ENCODE results near the gene HOXB8. TPM values are rescaled to one million over a fixed set of nuclear protein-coding genes. Genes with fewer than 3 reads are reported as not detected.

The HOXB8 gene
- total RNA-seq, 5 donors from 2014 or later (not counting 1 experiment from before 2014, with no cell fraction given): not detected

DNA sequence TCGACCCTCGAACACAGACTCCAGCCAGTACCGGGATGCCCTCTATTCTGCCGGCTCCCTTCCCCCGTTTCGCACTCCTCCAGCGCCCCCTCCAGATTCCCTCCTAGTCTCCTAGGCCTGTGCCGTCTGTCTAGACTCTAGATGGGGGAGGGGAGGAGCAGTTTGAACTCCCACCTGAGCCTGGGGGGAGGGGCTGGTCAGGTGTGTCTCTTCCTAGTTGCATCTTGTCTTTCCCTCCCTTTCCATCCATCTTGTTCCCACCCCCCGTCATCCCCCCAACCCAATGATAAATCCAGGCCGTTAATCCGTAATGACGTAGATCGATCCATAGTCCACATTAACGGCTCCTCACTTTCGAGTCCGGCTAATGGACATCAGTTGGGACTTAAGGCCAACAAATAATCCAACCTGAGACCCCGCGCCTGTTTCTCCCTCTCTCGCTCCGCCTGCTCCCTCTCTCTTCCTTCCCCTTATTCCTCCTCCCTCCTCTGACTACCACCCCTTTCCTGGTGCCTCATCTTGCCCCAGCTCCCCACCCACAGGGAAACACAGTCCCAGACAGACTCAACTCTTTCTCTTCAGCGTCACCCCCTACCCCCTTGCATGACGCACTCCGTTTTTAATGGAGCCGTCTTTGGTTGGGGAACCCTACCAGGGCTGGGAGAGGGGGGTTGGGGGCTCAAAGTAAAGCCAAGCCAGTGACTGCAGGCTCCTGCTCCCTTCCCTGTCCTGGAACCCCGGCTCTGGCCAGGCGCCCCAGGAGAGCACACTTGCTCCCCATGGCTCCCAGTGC, 18.2 kb downstream of the HOXB8 start:
- no peak for DNase-seq
- Histone ChIP-seq H3K27me3 (replicated peaks in 1 of 2; ENCODE audit: control insufficient read depth in 2 of 2, extremely low read depth in 1 of 2, insufficient read depth in 2 of 2, low read length in 1 of 2) (peaks cover 12 to 93% of the 10 kb centered on the region in 2 experiments), H3K27ac (ENCODE audit: low read length) (no peak overlapping the region), H3K4me3 (ENCODE audit: control insufficient read depth in 1 of 2, extremely low read depth in 1 of 2, low read length in 1 of 2) (peak overlapping the region; percentile 41 to 64), H3K36me3 (ENCODE audit: control insufficient read depth in 2 of 2, extremely low read depth in 1 of 2, insufficient read depth in 1 of 2, low read length in 1 of 2) (no peaks in the 10 kb centered on the region), H3K4me1 (ENCODE audit: control insufficient read depth in 1 of 2, extremely low read depth in 1 of 2, insufficient read depth in 2 of 2, low read length in 2 of 2) (peaks cover 10 to 60% of the 10 kb centered on the region in 2 experiments), H3K9me3 (no peaks in the 10 kb centered on the region)
- ChIA-PET POLR2A (no interaction called here), CTCF (interaction anchor here (0.6 to 1.0 kb wide), 2 partner anchors 22 to 482 kb away, joined by 3 to 16 read pairs; no protein-coding TSS in a partner anchor)
- no peaks in the 10 kb centered on the region for H3K36me3 Mint-ChIP-seq
- whole genome bisulfite sequencing (ENCODE audit: insufficient coverage): 15% methylated on average over 13 of the region's 26 CpGs
- no peak for ATAC-seq (replicated peaks in 1 of 4)
- H3K4me3 Mint-ChIP-seq: peak overlapping the region; percentile 60 to 82 (median 74)
- peak overlapping the region in 1 of 2 donors; percentile 85 for H3K27ac Mint-ChIP-seq
- H3K4me1 Mint-ChIP-seq: peaks cover 44 to 53% (median 52%) of the 10 kb centered on the region in 3 donors
- peaks cover 90 to 92% of the 10 kb centered on the region in 2 donors for H3K27me3 Mint-ChIP-seq
- H3K9me3 Mint-ChIP-seq: no peaks in the 10 kb centered on the region

DNA sequence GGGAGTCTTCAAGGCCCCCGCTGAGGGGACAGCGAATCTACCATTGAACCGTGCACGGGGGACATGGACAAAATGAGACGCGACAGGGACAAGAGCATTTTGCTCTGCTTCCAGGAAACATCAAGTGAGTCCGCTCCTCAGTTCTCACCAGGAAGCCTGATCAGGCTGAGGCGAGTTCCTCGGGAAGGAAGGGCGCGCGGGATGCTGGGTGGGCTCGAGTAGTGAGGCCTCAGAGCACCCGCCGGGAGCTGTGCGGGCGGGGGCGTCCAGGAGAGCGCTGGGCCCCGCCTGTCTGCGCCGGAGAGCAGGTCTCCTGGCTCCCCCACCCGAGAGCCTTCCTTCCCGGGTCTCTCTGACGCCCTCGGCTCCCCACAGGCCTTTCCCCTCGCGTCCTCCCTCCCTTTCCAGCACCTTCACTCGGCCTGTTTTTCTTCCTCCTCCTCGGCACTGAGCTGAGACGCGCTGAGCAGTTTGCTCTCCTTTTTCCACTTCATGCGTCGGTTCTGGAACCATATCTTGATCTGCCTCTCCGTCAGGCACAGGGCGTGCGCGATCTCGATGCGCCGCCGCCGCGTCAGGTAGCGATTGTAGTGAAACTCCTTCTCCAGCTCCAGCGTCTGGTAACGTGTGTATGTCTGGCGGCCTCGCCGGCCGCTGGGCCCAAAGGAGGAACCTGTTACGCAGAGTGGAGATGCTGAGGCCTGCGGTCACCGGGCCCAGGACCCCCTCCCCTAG, 18.9 kb downstream of the HOXB8 start:
- ChIA-PET POLR2A (no interaction called here), CTCF (interaction anchor here (0.6 to 1.0 kb wide), 4 partner anchors 23 to 481 kb away, joined by 3 to 16 read pairs (median 4); no protein-coding TSS in a partner anchor)
- Histone ChIP-seq H3K4me1 (ENCODE audit: control insufficient read depth in 1 of 2, extremely low read depth in 1 of 2, insufficient read depth in 2 of 2, low read length in 2 of 2) (peaks cover 8 to 54% of the 10 kb centered on the region in 2 experiments), H3K9me3 (no peaks in the 10 kb centered on the region), H3K27me3 (replicated peaks in 1 of 2; ENCODE audit: control insufficient read depth in 2 of 2, extremely low read depth in 1 of 2, insufficient read depth in 2 of 2, low read length in 1 of 2) (peaks cover 12 to 92% of the 10 kb centered on the region in 2 experiments), H3K36me3 (ENCODE audit: control insufficient read depth in 2 of 2, extremely low read depth in 1 of 2, insufficient read depth in 1 of 2, low read length in 1 of 2) (no peaks in the 10 kb centered on the region), H3K27ac (ENCODE audit: low read length) (no peak overlapping the region), H3K4me3 (ENCODE audit: control insufficient read depth in 1 of 2, extremely low read depth in 1 of 2, low read length in 1 of 2) (peak overlapping the region; percentile 16 to 64)
- Mint-ChIP-seq H3K27me3 (peaks cover 91 to 92% of the 10 kb centered on the region in 2 donors), H3K36me3 (no peaks in the 10 kb centered on the region), H3K4me1 (peaks cover 43 to 53% (median 48%) of the 10 kb centered on the region in 3 donors), H3K9me3 (no peaks in the 10 kb centered on the region), H3K4me3 (peak overlapping the region; percentile 60 to 82 (median 74)), H3K27ac (peak overlapping the region in 1 of 2 donors; percentile 85)
- 24% methylated on average over 52 of the region's 54 CpGs for WGBS (ENCODE audit: insufficient coverage)
- ATAC-seq (replicated peaks in 1 of 4) (peak; percentile 24 to 43 (median 26)), DNase-seq (peak in 5 of 35 experiments; percentile 26 to 51 (median 41))

DNA sequence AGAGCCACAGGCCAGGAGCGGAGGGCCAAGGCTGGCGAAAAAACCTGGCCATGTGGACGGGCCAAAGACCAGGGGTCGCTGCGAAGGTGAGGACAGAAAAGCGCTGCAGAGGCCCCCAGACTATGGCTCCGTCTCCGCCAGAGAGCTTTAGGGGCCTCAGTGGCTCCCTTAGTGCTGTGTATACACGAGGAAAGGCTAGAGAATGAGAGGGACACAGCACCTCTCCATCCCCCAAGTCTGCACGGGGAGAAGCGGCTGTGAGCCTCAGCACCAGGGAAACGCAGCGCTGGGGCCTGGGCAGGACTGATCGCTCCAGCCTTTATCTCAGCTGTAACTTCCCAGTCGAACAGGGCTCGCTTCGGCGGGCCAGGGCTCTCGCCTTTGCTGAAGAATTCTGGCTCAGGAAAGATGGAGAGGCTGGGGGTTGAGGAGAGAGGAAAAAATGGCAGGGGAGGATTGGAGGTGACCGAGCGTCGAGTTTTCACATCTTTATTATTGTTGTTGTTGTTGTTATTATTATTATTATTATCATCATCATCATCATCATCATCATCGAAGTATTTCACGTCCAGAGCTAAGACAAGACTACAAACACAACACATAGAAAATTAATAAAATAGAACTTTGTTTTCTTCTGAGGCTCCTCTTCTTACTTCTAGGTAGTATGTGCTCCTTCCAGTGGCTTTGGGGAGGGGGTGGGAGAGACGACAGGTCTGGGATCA, 19.7 kb downstream of the HOXB8 start:
- H3K4me1 Mint-ChIP-seq: peaks cover 43 to 53% (median 48%) of the 10 kb centered on the region in 3 donors
- no peak for ATAC-seq (replicated peaks in 1 of 4)
- H3K36me3 Mint-ChIP-seq: no peaks in the 10 kb centered on the region
- WGBS (ENCODE audit: insufficient coverage): 83% methylated on average over 2 of the region's 25 CpGs
- H3K4me3 Mint-ChIP-seq: peak overlapping the region in 2 of 3 donors; percentile 17 to 38
- H3K27me3 Mint-ChIP-seq: peaks cover 89 to 91% of the 10 kb centered on the region in 2 donors
- H3K4me1 ChIP-seq (ENCODE audit: control insufficient read depth in 1 of 2, extremely low read depth in 1 of 2, insufficient read depth in 2 of 2, low read length in 2 of 2): peaks cover 8 to 54% of the 10 kb centered on the region in 2 experiments
- no peaks in the 10 kb centered on the region for H3K9me3 Mint-ChIP-seq
- no peak for DNase-seq
- H3K27ac Mint-ChIP-seq: peak overlapping the region in 1 of 2 donors; percentile 71
- H3K9me3 ChIP-seq: no peaks in the 10 kb centered on the region
- ChIA-PET CTCF (interaction anchor here (0.6 to 1.1 kb wide), 5 partner anchors 34 to 287 kb away, joined by 3 to 6 read pairs (median 3); no protein-coding TSS in a partner anchor), POLR2A (no interaction called here)
- H3K4me3 ChIP-seq (ENCODE audit: control insufficient read depth in 1 of 2, extremely low read depth in 1 of 2, low read length in 1 of 2): no peak overlapping the region
- peaks cover 12 to 94% of the 10 kb centered on the region in 2 experiments for H3K27me3 ChIP-seq (replicated peaks in 1 of 2; ENCODE audit: control insufficient read depth in 2 of 2, extremely low read depth in 1 of 2, insufficient read depth in 2 of 2, low read length in 1 of 2)
- H3K36me3 ChIP-seq (ENCODE audit: control insufficient read depth in 2 of 2, extremely low read depth in 1 of 2, insufficient read depth in 1 of 2, low read length in 1 of 2): no peaks in the 10 kb centered on the region
- no peak overlapping the region for H3K27ac ChIP-seq (ENCODE audit: low read length)

DNA sequence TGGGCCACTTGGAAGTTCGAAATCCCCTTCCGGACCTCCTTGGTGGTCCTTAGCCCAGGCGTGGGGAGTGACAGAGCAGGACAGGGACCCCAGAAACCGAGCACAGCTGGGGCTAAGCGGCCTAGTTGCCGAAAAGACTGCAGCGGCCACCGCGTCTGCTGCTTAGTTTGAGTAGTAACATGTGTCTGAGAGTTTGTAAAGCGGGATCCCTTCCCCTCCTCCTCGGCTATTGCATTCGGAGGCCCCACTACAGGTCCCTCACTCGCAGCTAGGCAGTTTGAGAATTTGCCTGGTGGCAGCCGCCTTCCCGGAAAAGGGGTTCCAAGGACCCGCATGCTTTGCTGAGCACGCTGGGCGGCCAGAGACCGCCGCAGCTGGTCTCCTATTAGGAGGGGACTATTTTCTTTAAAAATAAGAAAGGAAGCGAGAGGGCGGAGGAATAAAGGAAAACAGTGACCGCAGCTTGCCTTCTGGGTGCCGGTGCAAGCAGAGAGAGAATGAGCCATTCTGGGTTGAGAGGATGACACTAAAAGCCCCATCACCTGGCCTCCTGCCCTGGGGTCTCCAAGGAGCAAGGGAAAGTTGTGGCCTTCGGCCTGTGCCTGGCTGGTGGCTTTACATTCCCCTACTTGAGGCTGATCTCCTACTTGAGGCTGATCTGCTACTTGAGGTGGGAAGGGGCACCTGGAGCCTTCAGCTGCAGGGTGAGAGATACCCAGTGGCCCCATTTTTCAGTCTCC, 20.4 kb downstream of the HOXB8 start:
- DNase-seq (no peak), ATAC-seq (replicated peaks in 1 of 4) (no peak)
- no peak overlapping the region for H3K4me3 ChIP-seq (ENCODE audit: control insufficient read depth in 1 of 2, extremely low read depth in 1 of 2, low read length in 1 of 2)
- POLR2A ChIA-PET: no interaction called here
- no peaks in the 10 kb centered on the region for H3K9me3 ChIP-seq
- peaks cover 89 to 91% of the 10 kb centered on the region in 2 donors for H3K27me3 Mint-ChIP-seq
- H3K36me3 ChIP-seq (ENCODE audit: control insufficient read depth in 2 of 2, extremely low read depth in 1 of 2, insufficient read depth in 1 of 2, low read length in 1 of 2): no peaks in the 10 kb centered on the region
- H3K4me1 ChIP-seq (ENCODE audit: control insufficient read depth in 1 of 2, extremely low read depth in 1 of 2, insufficient read depth in 2 of 2, low read length in 2 of 2): peaks cover 8 to 54% of the 10 kb centered on the region in 2 experiments
- WGBS (ENCODE audit: insufficient coverage): 78% methylated on average over 11 of the region's 25 CpGs
- H3K27me3 ChIP-seq (replicated peaks in 1 of 2; ENCODE audit: control insufficient read depth in 2 of 2, extremely low read depth in 1 of 2, insufficient read depth in 2 of 2, low read length in 1 of 2): peaks cover 8 to 94% of the 10 kb centered on the region in 2 experiments
- no peaks in the 10 kb centered on the region for H3K9me3 Mint-ChIP-seq
- peaks cover 46 to 53% (median 48%) of the 10 kb centered on the region in 3 donors for H3K4me1 Mint-ChIP-seq
- H3K36me3 Mint-ChIP-seq: no peaks in the 10 kb centered on the region
- H3K4me3 Mint-ChIP-seq: peak overlapping the region in 1 of 3 donors; percentile 82
- CTCF ChIA-PET: interaction anchor here (0.7 to 3.1 kb wide), 5 partner anchors 21 to 331 kb away, joined by 3 to 63 read pairs (median 5); partner anchors contain the start of gene HOXB8 (in 1 of the 2)
- H3K27ac Mint-ChIP-seq: no peak overlapping the region
- no peak overlapping the region for H3K27ac ChIP-seq (ENCODE audit: low read length)

DNA sequence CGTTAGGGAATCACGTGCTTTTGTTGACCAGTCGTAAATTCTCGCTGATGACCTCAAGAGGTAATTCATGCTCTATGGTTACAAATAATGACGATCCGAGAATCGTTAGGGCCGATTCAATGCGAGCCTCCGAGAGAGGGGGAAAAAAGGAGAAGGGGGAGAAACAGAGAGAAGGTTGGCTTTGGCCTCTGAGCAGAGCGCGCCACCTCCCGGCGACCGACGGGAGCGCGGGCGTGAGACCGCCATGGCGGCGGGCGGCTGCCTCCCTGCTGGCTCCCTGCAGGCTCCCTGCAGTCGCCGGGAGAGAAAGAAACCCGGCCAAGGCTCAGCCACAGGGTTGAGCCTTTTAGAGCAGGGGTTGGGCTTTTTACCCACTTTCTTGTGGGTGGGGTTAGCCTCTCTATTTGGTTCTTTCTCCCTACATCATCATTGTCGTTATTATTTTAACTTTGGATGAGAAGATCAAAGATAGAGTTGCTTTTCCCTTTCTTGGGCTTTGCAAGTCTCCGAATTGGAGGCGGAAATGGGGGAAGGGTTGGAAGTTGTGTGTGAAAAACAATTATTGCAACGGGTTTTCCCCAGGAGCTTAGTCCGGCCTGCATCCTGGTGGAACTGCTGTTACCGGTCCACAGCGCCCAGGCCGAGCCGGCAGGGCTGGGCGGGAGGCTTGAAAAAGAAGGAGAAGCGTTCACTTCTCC, 21.1 kb downstream of the HOXB8 start:
- peak; percentile 58 to 73 (median 64) for ATAC-seq (replicated peaks in 1 of 4)
- Mint-ChIP-seq H3K36me3 (no peaks in the 10 kb centered on the region), H3K4me1 (peaks cover 47 to 53% (median 48%) of the 10 kb centered on the region in 3 donors), H3K9me3 (no peaks in the 10 kb centered on the region), H3K27ac (no peak overlapping the region), H3K4me3 (peak overlapping the region; percentile 70 to 82 (median 76)), H3K27me3 (peaks cover 87 to 88% of the 10 kb centered on the region in 2 donors)
- H3K4me3 ChIP-seq (ENCODE audit: control insufficient read depth in 1 of 2, extremely low read depth in 1 of 2, low read length in 1 of 2): peak overlapping the region; percentile 15 to 43
- ChIA-PET CTCF (interaction anchor here (0.6 to 3.1 kb wide), 25 partner anchors 19 to 334 kb away, joined by 3 to 63 read pairs (median 4); partner anchors contain the start of gene HOXB8 (in 1 of the 2)), POLR2A (no interaction called here)
- peaks cover 3 to 92% of the 10 kb centered on the region in 2 experiments for H3K27me3 ChIP-seq (replicated peaks in 1 of 2; ENCODE audit: control insufficient read depth in 2 of 2, extremely low read depth in 1 of 2, insufficient read depth in 2 of 2, low read length in 1 of 2)
- WGBS (ENCODE audit: insufficient coverage): 21% methylated on average over 32 of the region's 37 CpGs
- no peaks in the 10 kb centered on the region for H3K9me3 ChIP-seq
- no peaks in the 10 kb centered on the region for H3K36me3 ChIP-seq (ENCODE audit: control insufficient read depth in 2 of 2, extremely low read depth in 1 of 2, insufficient read depth in 1 of 2, low read length in 1 of 2)
- H3K27ac ChIP-seq (ENCODE audit: low read length): no peak overlapping the region
- H3K4me1 ChIP-seq (ENCODE audit: control insufficient read depth in 1 of 2, extremely low read depth in 1 of 2, insufficient read depth in 2 of 2, low read length in 2 of 2): peaks cover 8 to 54% of the 10 kb centered on the region in 2 experiments
- peak; percentile 52 to 90 (median 75) for DNase-seq

Data from T-cell (primary cell).